ENCODE results near the gene CCDC81. TPM values are rescaled to one million over a fixed set of nuclear protein-coding genes. Genes with fewer than 3 reads are reported as not detected.
"Not testable (repeated sequence)": the region's sequence is repeated elsewhere in the genome, so short reads cannot be mapped to it uniquely, and the experiment has no call there.

CCDC81 gene
- 1 to 10 TPM in 2 of 4 donors, not detected in 2; 1.4 to 1.6 TPM for total RNA-seq

DNA sequence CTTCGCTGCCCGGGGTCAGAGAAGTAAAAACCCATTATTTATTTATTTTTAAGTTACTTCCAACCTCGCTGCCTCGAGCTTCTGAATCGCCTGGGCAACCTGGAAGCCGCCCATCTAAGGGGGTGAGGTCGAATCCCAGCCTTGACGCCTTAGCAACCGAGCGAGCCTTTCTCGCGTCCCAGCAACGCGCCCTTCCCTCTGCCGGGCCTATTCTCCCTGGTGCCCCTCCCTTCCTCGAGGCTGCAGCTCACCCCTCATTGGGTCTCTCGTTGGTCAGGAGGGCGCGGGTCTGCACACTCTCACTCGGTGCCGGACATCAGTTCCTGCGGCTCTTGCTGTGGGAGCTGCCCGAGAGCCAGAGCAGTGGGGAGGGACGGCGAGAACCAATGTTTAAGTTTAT lies at the start of gene CCDC81:
CCDC81 (plus strand) TSS at position 302 of the 400 bp plus-strand sequence. CDS start 277 bp downstream, outside the sequence.
- DNase-seq (ENCODE audit: low spot score) (no peak), ATAC-seq (ENCODE audit: low FRiP score) (no peak)
- TF ChIP-seq, protein P1, sequence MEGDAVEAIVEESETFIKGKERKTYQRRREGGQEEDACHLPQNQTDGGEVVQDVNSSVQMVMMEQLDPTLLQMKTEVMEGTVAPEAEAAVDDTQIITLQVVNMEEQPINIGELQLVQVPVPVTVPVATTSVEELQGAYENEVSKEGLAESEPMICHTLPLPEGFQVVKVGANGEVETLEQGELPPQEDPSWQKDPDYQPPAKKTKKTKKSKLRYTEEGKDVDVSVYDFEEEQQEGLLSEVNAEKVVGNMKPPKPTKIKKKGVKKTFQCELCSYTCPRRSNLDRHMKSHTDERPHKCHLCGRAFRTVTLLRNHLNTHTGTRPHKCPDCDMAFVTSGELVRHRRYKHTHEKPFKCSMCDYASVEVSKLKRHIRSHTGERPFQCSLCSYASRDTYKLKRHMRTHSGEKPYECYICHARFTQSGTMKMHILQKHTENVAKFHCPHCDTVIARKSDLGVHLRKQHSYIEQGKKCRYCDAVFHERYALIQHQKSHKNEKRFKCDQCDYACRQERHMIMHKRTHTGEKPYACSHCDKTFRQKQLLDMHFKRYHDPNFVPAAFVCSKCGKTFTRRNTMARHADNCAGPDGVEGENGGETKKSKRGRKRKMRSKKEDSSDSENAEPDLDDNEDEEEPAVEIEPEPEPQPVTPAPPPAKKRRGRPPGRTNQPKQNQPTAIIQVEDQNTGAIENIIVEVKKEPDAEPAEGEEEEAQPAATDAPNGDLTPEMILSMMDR (IDR thresholded peaks at IDR 0.05), result no peak

GRCh38 chr11:86335131-86335767 lies 39.4 kb upstream of the CCDC81 start:
- TF ChIP-seq, protein P1 (IDR thresholded peaks at IDR 0.05), result no peak
- no peak for ATAC-seq (ENCODE audit: low FRiP score)
- DNase-seq (ENCODE audit: low spot score), result no peak

GRCh38 chr11:86337227-86337626 lies 37.5 kb upstream of the CCDC81 start:
- TF ChIP-seq, protein P1 (IDR thresholded peaks at IDR 0.05), result no peak
- ATAC-seq (ENCODE audit: low FRiP score), result no peak
- no peak for DNase-seq (ENCODE audit: low spot score)

GRCh38 chr11:86341382-86341781 lies 33.3 kb upstream of the CCDC81 start:
- ATAC-seq (ENCODE audit: low FRiP score), result no peak
- TF ChIP-seq, protein P1 (IDR thresholded peaks at IDR 0.05), result no peak
- no peak for DNase-seq (ENCODE audit: low spot score)

GRCh38 chr11:86346513-86346912 lies 28.2 kb upstream of the CCDC81 start:
- ATAC-seq (ENCODE audit: low FRiP score) (no peak), DNase-seq (ENCODE audit: low spot score) (no peak)
- TF ChIP-seq, protein P1 (IDR thresholded peaks at IDR 0.05), result no peak

DNA sequence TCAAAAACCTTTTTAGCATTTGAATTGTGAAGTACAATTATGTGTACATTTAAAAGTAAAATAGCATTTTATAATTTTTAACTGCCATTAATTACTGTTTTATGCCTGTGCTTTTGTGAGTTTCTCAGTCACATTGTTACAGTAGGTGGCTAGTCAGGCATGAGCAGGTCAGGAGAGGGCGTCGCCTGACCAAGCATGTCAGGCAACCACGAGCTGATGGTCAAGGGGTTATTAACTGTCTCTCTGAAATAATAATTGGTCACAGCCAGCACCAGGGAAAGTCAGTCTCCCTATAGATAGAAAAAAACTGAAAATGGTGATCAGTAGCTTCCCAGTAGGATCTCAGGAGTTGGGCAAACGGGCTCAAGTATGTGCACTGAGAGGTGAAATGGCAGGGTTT lies 19.4 kb upstream of the CCDC81 start:
- ATAC-seq (ENCODE audit: low FRiP score) (no peak), DNase-seq (ENCODE audit: low spot score) (no peak)
- TF ChIP-seq, protein P1 (IDR thresholded peaks at IDR 0.05), result no peak

DNA sequence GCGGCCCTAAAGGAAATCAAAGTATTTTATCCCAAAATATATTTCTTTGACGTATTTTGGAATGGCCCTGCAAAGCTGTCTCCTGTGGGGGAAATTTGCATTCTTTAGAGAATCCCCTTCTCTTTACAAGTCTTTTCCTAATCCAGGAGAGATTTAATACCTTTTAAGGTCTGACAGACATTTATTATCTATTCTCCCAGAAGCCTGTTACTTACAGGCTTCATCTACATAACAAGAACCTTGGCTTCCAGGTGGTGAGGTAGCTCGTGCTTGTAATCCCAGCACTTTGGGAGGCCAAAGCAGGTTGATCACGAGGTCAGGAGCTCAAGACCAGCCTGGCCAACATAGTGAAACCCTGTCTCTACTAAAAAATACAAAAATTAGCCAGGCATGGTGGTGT lies 17.3 kb upstream of the CCDC81 start:
- ATAC-seq (ENCODE audit: low FRiP score); DNase-seq (ENCODE audit: low spot score): not testable (repeated sequence)

All from omental fat pad (tissue), 4 donors.